ENCODE data around the gene COLEC12.

- no peak for TF ChIP-seq CTCF (IDR thresholded peaks at IDR 0.05)
- TF ChIP-seq POLR2A (IDR thresholded peaks at IDR 0.05), result no peak
These were observed 118.0 kb downstream of the COLEC12 start for GRCh38 chr18:382423-382984.

All from testis (tissue), 2 donors.